Glomerular endothelial cell (primary cell): ENCODE measurements around the gene ZNF81. TPM values are rescaled to one million over a fixed set of nuclear protein-coding genes. Genes with fewer than 3 reads are reported as not detected.
"Not testable (repeated sequence)": the region's sequence is repeated elsewhere in the genome, so short reads cannot be mapped to it uniquely, and the experiment has no call there.

Experiments
- DNase-seq: peaks from one replicate; pipeline ENCODE4 v3.0.0-alpha.2; 2011; ENCODE audit warnings: low read depth, low spot score; ENCODE audit errors: extremely low read depth
- total RNA-seq: library from RNA; depleted of rRNA; stranded (reverse); fragments of >200 nt; gene quantifications from 2 replicates; pipeline ENCODE4 v1.2.3, GENCODE V29; 2015

The ZNF81 gene
- total RNA-seq, 1 donor from 2014 or later = 4.4 TPM

GRCh38 chrX:47843363-47843762 lies 6.7 kb downstream of the ZNF81 start:
- no peak for DNase-seq

DNA sequence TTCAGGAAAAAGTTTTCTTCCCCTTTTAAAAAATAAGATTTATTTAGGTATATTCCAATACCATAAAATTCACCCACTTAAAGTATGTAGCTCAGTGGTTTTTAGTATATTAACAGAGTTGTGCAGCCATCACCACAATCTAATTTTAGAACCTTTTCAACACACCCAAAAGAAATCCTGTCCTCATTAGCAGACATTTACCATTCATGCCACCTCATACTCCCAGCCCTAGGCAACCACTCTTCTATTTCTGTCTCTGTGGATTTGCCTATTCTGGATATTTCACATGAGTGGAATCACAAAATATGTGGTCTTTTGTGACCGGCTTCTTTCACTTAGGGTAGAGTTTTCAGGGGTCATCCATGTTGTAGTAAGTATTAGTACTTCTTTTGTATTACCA lies 7.4 kb downstream of the ZNF81 start:
- no peak for DNase-seq

GRCh38 chrX:47846040-47846439 lies 9.3 kb downstream of the ZNF81 start:
- DNase-seq = no peak

DNA sequence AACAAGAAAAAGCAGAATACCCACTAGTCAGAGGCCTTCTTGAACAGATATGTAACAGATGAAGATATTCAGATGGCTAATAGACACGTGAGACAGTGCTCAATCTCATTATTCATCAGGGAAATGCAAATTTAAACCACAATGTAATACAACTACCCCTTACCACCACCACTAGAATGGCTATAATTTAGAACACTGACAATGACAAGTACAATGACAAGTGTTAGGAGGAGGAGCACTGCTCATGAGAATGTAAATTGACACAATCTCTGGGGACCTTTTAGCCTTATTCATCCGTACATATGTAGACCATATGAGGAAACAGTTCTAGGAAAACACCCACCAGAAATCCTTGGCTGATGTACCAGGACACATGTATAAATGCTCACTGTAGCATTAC lies 13.1 kb downstream of the ZNF81 start:
- no peak for DNase-seq

- not testable (repeated sequence) for DNase-seq
Observed at GRCh38 chrX:47850389-47850788, 13.7 kb downstream of the ZNF81 start.

DNA sequence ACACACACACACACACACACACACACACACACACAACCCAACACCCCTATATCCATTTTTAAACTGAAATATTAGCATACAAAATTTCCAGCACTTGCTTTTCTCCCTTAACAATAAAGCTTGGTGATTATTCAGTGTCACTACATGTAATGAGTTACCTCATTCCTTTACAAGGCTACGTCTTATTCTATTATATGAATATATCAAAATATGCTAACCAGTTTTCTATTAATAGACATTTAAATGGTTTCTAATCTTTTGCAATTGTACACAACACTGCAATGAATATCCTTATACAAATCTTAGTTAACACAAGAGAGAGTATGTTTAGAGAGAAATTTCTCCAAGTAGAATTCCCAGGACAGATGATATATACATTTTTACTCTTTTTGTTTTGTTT lies 14.2 kb downstream of the ZNF81 start:
- no peak for DNase-seq

- no peak for DNase-seq
Observed at GRCh38 chrX:47854474-47854873, 17.8 kb downstream of the ZNF81 start.

DNA sequence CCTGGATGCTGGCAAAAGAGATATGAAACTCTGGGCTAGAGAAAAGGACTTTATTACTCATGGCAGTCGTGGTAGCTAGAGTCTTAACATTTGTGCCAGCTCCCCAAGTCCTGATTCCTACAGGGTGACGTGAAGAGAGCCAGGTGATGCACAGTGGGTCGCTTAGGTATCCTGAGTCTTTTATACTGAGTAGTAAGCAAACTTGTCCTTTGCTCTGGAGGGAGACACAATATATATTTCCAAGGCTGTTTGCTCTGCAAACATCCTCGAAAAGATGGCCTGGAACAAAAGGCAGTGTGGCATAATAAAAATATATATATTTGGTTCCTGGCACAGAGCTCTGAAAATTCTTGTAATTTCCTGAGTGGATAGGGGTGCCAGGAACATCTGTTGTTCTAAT lies 23.0 kb downstream of the ZNF81 start:
- DNase-seq = no peak

- DNase-seq = no peak
Observed at GRCh38 chrX:47862680-47863079, 26.0 kb downstream of the ZNF81 start.

GRCh38 chrX:47863187-47863586 lies 26.5 kb downstream of the ZNF81 start:
- DNase-seq = no peak

DNA sequence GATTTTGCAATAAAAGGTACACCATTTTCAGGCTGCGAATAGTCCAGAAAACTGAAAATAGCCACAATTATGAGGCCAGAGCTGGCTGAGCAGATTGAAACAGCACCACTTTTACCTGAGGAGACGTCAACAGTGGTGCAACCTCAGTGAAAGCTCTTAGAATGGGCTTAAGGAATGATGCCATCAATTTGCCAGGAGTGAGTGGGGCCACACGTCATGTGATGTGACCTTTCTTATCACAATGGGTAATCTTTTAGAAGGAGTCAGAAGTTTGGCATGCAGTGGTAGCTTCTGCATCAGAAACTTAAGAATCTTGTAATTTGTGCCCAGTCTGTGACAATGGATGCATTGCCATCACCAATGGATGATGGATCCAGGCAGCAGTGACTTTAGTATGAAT lies 27.6 kb downstream of the ZNF81 start:
- no peak for DNase-seq

GRCh38 chrX:47864785-47865184 lies 28.1 kb downstream of the ZNF81 start:
- DNase-seq = no peak

DNA sequence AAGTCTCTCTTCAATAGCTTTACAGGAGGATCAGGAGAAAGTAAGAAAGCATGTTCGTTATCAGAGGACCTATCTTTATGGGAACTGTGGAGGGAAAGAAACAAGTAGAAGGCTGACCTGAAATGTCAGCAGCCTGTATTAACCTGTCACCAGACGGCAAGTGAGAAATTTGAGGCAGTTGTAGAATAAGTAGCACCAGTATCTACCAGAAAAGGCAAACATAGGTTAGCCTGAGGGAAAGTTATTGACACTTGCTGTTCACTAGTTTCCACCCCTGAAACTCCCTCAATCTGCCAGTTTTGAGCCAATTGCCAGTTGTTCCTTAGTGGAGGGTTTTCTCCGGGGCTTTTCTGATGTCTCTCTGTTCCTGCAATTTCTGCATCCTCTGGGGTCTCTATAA lies 36.4 kb downstream of the ZNF81 start:
- DNase-seq = no peak

- no peak for DNase-seq
Observed at GRCh38 chrX:47877327-47877726, 40.6 kb downstream of the ZNF81 start.

DNA sequence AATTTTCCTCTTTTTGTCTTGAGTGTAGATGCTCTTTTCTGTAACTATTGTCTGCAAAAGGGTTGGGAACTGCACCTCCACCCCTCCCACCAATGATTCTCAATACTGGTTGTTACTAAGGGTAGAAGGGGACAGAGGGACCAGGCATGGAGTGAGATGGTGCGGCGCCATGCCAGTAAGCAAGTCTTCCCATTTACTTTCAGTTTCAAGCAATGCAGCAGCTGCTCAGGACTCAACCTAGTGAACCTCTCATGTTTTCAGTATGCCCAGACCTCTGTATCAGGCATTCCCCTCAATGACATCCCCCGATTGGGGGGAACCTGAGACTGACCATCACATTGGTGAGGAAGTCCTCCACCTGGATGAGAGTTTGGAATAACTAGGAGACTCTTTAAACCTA lies 41.5 kb downstream of the ZNF81 start:
- DNase-seq = no peak

DNA sequence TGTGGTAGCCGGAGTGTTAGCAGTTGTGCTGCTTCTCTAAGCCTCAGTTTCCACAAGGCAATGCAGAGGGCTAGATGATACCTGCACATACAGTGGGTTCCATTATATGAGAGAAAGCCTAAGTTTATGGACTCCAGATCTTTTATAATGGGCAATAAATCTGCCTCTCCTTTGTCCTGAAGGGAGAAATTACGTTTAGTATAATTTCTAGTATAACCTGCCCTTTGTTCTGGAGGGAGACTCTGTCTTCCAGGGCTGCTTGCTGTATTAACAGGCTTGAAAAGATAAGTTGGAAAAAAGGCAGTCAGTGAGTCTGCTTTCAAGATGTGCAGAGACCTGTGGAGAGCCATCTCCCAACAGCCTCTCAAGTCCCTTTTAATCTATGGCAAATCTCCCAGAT lies 42.8 kb downstream of the ZNF81 start:
- no peak for DNase-seq

GRCh38 chrX:47880927-47881326 lies 44.2 kb downstream of the ZNF81 start:
- no peak for DNase-seq

DNA sequence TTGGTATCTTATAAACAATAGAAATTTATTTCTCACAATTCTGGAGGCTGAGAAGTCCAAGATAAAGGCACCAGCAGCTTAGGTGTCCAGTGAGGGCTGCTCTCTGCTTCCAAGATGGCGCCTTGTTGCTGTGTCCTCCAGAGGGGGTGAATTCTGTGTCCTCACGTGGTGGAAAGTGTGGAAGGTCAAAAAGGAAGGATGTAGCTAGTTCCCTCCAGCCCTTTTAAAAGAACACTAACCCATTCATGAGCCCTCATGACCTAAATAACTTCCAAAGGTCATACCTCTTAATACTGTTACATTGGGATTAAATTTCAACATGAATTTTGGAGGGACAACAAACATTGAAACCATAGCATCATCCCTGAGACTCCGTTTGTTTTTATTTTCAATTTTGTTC lies 48.8 kb downstream of the ZNF81 start:
- no peak for DNase-seq

DNA sequence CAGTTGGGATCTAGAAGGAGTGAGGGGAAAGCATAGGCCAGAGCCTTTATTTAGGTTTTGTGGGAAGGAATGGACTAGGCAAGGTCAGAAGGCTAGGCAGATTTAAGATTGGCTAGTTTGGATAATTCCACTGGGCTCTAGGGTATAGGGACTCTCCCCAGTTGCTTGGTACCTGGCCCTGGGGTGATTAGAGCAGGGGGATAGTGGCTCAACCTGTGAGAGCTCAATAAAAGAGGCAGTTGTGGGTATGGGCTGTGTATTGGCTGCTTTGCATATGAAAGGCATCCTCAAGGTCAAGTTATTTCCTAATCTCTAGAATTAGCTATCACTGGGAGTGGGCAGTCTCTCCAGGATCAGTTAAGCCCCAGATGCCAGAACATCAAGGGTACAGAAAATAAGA lies 61.3 kb downstream of the ZNF81 start:
- no peak for DNase-seq

DNA sequence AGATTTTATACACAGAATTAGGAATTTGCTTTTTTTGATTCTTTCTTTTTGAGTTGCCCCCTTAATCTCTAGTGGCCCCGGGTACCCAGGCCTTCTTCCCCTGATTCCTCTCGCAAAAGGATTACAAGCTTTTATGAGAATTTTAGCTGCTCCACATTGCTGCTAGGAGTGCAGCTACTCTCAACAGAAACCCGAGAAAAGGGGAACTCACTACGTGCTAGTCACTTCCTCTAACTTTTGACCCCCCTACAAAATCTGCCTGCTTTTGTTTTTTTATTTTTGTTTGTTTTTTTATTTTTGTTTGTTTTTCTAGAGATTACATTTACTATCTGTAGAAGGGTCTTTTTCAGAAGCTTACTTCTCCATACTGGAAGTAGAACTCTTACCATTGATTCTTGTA lies 64.1 kb downstream of the ZNF81 start:
- DNase-seq = no peak

DNA sequence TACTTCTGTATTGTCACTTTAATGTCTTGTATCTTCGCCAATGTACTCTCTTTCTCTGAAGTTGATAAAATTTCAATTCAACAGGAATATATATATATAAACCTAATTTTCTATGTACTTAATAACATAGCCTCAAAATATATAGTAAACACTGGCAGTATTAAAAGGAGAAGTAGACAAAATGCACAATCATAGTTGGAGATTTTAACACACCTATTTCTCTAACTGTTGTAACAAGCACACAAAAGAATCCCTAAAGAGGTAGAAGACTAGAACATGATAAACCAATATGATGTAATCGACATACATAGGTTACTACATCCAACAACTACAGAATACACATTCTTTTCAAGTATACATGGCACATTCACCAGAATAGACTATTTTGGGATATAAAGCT lies 65.5 kb downstream of the ZNF81 start:
- no peak for DNase-seq

GRCh38 chrX:47915886-47916493 lies 79.3 kb downstream of the ZNF81 start:
- no peak for DNase-seq

DNA sequence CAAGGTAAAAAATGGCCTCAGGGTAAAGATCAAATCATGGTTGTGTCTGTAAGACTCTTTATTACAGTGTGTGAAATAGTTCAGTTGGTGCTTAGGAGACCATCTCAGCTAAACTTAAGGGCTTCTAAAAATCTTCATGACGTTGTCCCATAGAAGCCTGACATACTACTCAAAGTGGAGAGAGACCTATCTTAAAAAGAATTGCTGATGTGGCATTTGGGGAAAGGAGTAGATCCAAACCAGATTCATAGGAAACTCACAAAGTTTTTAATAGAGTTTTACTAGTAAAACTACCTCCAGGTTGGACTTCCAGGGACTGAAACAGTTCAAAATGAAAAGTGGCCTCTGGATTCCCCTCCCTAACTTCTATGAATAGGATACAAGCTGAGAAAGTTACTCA lies 81.6 kb downstream of the ZNF81 start:
- no peak for DNase-seq
